Neuronal stem cell (in vitro differentiated cells): ENCODE measurements around the gene TMEM131L.
A peak's percentile ranks its signal among the peaks of the same experiment; 100 is the strongest.

ENCODE experiments used
- DNase-seq: peaks from one replicate; pipeline ENCODE4 v3.0.0-alpha.2; 2013; ENCODE audit warnings: low spot score
- H2AFZ ChIP-seq: one replicate; pipeline ENCODE4 v1.6.1; 2013; ENCODE audit warnings: mild to moderate bottlenecking, low read length, inconsistent platforms
- H2AK5ac ChIP-seq: 2 replicates; pipeline ENCODE4 v1.6.1; 2013; ENCODE audit warnings: low read depth, mild to moderate bottlenecking, inconsistent platforms, low read length, moderate library complexity, mixed read lengths
- H2BK120ac ChIP-seq: 2 replicates; pipeline ENCODE4 v1.6.1; 2013; ENCODE audit warnings: low read depth, mild to moderate bottlenecking, inconsistent platforms, low read length, moderate library complexity, mixed read lengths
- H2BK12ac ChIP-seq: one replicate; pipeline ENCODE4 v1.6.1; 2013; ENCODE audit warnings: low read length, inconsistent platforms
- H2BK15ac ChIP-seq: 2 replicates; pipeline ENCODE4 v1.6.1; 2013; ENCODE audit warnings: mild to moderate bottlenecking, low read length, inconsistent platforms, mixed read lengths
- H2BK5ac ChIP-seq: one replicate; pipeline ENCODE4 v1.6.1; 2013; ENCODE audit warnings: inconsistent platforms, mild to moderate bottlenecking, low read length, moderate library complexity
- H3K14ac ChIP-seq: one replicate; pipeline ENCODE4 v1.6.1; 2013; ENCODE audit warnings: low read length, inconsistent platforms
- H3K18ac ChIP-seq: 2 replicates; pipeline ENCODE4 v1.6.1; 2013; ENCODE audit warnings: low read length, inconsistent platforms
- H3K23ac ChIP-seq: 2 replicates; pipeline ENCODE4 v1.6.1; 2013; ENCODE audit warnings: low read depth, mild to moderate bottlenecking, mixed read lengths, low read length, inconsistent platforms; ENCODE audit not compliant: poor library complexity
- H3K27ac ChIP-seq: replicated peaks from 3 replicates; pipeline ENCODE4 v1.5.1; 2013; ENCODE audit warnings: low read length, inconsistent platforms
- H3K27me3 ChIP-seq, 3 experiments: 2 replicates each; pipeline ENCODE4 v1.6.1; 2013; ENCODE audit warnings: low read length in 3 of 3, mild to moderate bottlenecking in 2 of 3, inconsistent platforms in 1 of 3, low read depth in 1 of 3, mixed read lengths in 1 of 3, moderate library complexity in 1 of 3; ENCODE audit not compliant: control insufficient read depth in 3 of 3, insufficient read depth in 3 of 3
- H3K36me3 ChIP-seq, 2 donors: replicated peaks in 1 of 2; 2 replicates each; pipeline ENCODE4 v1.6.1; 2013; ENCODE audit warnings: low read length in 2 of 2; ENCODE audit not compliant: control insufficient read depth in 2 of 2, insufficient read depth in 2 of 2
- H3K4ac ChIP-seq: 2 replicates; pipeline ENCODE4 v1.6.1; 2013; ENCODE audit warnings: inconsistent platforms, mild to moderate bottlenecking, low read length, moderate library complexity
- H3K4me1 ChIP-seq, 2 donors: 1 replicate in 1 of 2; 2 replicates in 1 of 2; pipeline ENCODE4 v1.6.1; 2013; ENCODE audit warnings: low read length in 2 of 2, low read depth in 1 of 2; ENCODE audit not compliant: control insufficient read depth in 2 of 2, insufficient read depth in 1 of 2
- H3K4me2 ChIP-seq: one replicate; pipeline ENCODE4 v1.6.1; 2013; ENCODE audit warnings: mild to moderate bottlenecking, low read length, inconsistent platforms; ENCODE audit not compliant: insufficient read depth, poor library complexity, severe bottlenecking
- H3K4me3 ChIP-seq, 2 donors: 2 replicates each; pipeline ENCODE4 v1.5.1; 2013; ENCODE audit warnings: low read length in 2 of 2, mild to moderate bottlenecking in 2 of 2, inconsistent platforms in 1 of 2, moderate library complexity in 1 of 2
- H3K79me1 ChIP-seq: one replicate; pipeline ENCODE4 v1.6.1; 2013; ENCODE audit warnings: low read depth, mild to moderate bottlenecking, inconsistent platforms, low read length, moderate library complexity
- H3K9ac ChIP-seq: one replicate; pipeline ENCODE4 v1.6.1; 2013; ENCODE audit warnings: mild to moderate bottlenecking, low read depth, low read length, inconsistent platforms; ENCODE audit not compliant: poor library complexity
- H3K9me3 ChIP-seq, 2 donors: replicated peaks in 1 of 2; 2 replicates each; pipeline versions ENCODE3 to v1.6.1; 2013; ENCODE audit warnings: low read length in 2 of 2, mild to moderate bottlenecking in 2 of 2, inconsistent platforms in 1 of 2, low read depth in 1 of 2, mixed read lengths in 1 of 2, moderate library complexity in 1 of 2; ENCODE audit not compliant: control insufficient read depth in 2 of 2, insufficient read depth in 1 of 2
- H4K8ac ChIP-seq: one replicate; pipeline ENCODE4 v1.6.1; 2013; ENCODE audit warnings: low read depth, mild to moderate bottlenecking, inconsistent platforms, low read length, moderate library complexity
- H4K91ac ChIP-seq: one replicate; pipeline ENCODE4 v1.6.1; 2013; ENCODE audit warnings: low read length, low read depth, mild to moderate bottlenecking, inconsistent platforms; ENCODE audit not compliant: poor library complexity
- WGBS, 2 donors: extraction: QIAGEN DNeasy Blood & Tissue Kit; methylation state at CpG; one replicate each; pipeline ENCODE4 v1.1.7; 2013; ENCODE audit warnings: missing lambda C conversion rate in 2 of 2, mixed read lengths in 1 of 2; ENCODE audit not compliant: insufficient read length in 2 of 2, insufficient replicate concordance in 1 of 2; ENCODE audit errors: extremely low coverage in 2 of 2; 5-methylcytosine and 5-hydroxymethylcytosine counted together

The TMEM131L gene

DNA sequence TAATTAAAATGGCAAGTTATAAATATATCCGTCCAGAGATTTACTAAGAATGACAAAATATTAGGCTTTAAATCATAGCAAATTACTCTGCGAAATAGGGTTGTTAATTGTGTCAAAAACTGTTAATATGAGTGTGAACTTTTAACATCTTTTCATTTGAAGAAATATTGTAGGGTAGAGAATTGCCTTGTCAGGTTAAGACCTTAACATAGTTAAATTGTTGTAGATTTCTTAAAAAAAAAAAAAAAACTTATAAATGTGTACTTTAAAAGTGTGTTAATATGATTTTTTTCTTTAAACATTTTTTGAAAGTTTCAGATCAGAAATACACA is 110.2 kb downstream of the TMEM131L start:
- no peaks in the 10 kb centered on the region for H3K9me3 ChIP-seq

GRCh38 chr4:153577053-153577452 is 110.9 kb downstream of the TMEM131L start:
- peaks cover 2 to 12% of the 10 kb centered on the region in 2 donors for H3K36me3 ChIP-seq
- H2AFZ ChIP-seq, result no peak overlapping the region

More for the DNA sequence above, 110.2 kb downstream of the TMEM131L start:
- H2BK5ac ChIP-seq, result no peak overlapping the region
- WGBS, 2 donors, result no CpG with 5 or more reads among the region's 2 CpGs
- no peaks in the 10 kb centered on the region for H3K27me3 ChIP-seq
- no peak overlapping the region for H2AFZ ChIP-seq
- H3K23ac ChIP-seq, result no peak overlapping the region
- H3K4ac ChIP-seq, result no peak overlapping the region
- H3K27ac ChIP-seq, result no peak overlapping the region
- H3K4me2 ChIP-seq, result no peak overlapping the region
- no peak overlapping the region for H3K18ac ChIP-seq
- H3K79me1 ChIP-seq, result no peaks in the 10 kb centered on the region
- DNase-seq, result no peak
- H2BK12ac ChIP-seq, result no peak overlapping the region
- no peak overlapping the region for H2BK15ac ChIP-seq
- H2AK5ac ChIP-seq, result no peak overlapping the region
- no peak overlapping the region for H3K4me3 ChIP-seq
- no peaks in the 10 kb centered on the region for H3K4me1 ChIP-seq
- peaks cover 2 to 5% of the 10 kb centered on the region in 2 donors for H3K36me3 ChIP-seq
- H4K8ac ChIP-seq, result no peak overlapping the region
- H4K91ac ChIP-seq, result no peak overlapping the region
- H3K9ac ChIP-seq, result no peak overlapping the region
- H2BK120ac ChIP-seq, result no peak overlapping the region
- no peak overlapping the region for H3K14ac ChIP-seq

DNA sequence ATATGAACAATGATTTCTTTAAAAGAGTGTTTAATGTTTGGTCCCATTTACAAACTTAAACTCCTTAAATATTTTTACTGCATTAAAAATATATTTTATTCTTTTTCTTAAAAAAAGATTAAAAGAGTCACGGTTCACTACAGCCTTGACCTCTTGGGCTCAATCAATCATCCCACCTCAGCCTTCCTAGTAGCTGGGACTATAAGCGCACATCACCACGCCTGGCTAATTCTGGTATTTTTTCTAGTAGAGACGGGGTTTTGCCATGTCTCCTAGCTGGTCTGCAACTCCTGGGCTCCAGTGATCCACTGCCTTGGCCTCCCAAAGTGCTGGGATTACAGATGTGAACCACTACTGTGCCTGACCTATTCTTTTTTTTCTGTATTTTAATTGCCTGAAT is 113.2 kb downstream of the TMEM131L start:
- no CpG with 5 or more reads among the region's 4 CpGs for WGBS, 2 donors

More at GRCh38 chr4:153577053-153577452, 110.9 kb downstream of the TMEM131L start:
- Histone ChIP-seq H2AK5ac (no peak overlapping the region), H3K4me1 (no peaks in the 10 kb centered on the region), H3K4me3 (peak overlapping the region in 1 of 2 donors; percentile 30), H2BK12ac (no peak overlapping the region), H2BK15ac (no peak overlapping the region), H4K91ac (no peak overlapping the region), H3K27me3 (no peaks in the 10 kb centered on the region), H3K4ac (no peak overlapping the region), H3K9ac (no peak overlapping the region), H3K4me2 (no peak overlapping the region), H4K8ac (no peak overlapping the region), H3K23ac (no peak overlapping the region), H3K79me1 (no peaks in the 10 kb centered on the region), H3K9me3 (no peaks in the 10 kb centered on the region), H2BK120ac (no peak overlapping the region), H3K18ac (no peak overlapping the region), H3K27ac (no peak overlapping the region), H3K14ac (no peak overlapping the region), H2BK5ac (no peak overlapping the region)
- DNase-seq, result no peak
- no CpG with 5 or more reads among the region's 5 CpGs for WGBS, 2 donors

GRCh38 chr4:153579872-153580271 is 113.7 kb downstream of the TMEM131L start:
- H3K14ac ChIP-seq, result no peak overlapping the region
- H3K4me2 ChIP-seq, result no peak overlapping the region
- H3K79me1 ChIP-seq, result no peaks in the 10 kb centered on the region
- peaks cover 0 to 3% of the 10 kb centered on the region in 2 donors for H3K4me1 ChIP-seq
- no peak overlapping the region for H2BK12ac ChIP-seq
- H3K36me3 ChIP-seq, result peaks cover 2 to 21% of the 10 kb centered on the region in 2 donors
- no peak overlapping the region for H2AFZ ChIP-seq
- H2BK120ac ChIP-seq, result no peak overlapping the region
- WGBS, 2 donors, result no CpG with 5 or more reads among the region's 1 CpG
- no peaks in the 10 kb centered on the region for H3K9me3 ChIP-seq
- no peak overlapping the region for H4K91ac ChIP-seq
- H2AK5ac ChIP-seq, result no peak overlapping the region
- no peak overlapping the region for H4K8ac ChIP-seq
- no peaks in the 10 kb centered on the region for H3K27me3 ChIP-seq
- H3K18ac ChIP-seq, result no peak overlapping the region
- no peak overlapping the region for H2BK5ac ChIP-seq
- H3K9ac ChIP-seq, result no peak overlapping the region
- H3K23ac ChIP-seq, result no peak overlapping the region
- no peak for DNase-seq
- no peak overlapping the region for H2BK15ac ChIP-seq
- no peak overlapping the region for H3K4me3 ChIP-seq
- H3K27ac ChIP-seq, result no peak overlapping the region
- H3K4ac ChIP-seq, result no peak overlapping the region

More for the DNA sequence above, 113.2 kb downstream of the TMEM131L start:
- Histone ChIP-seq H3K27ac (no peak overlapping the region), H3K4me2 (no peak overlapping the region), H3K4me3 (no peak overlapping the region), H3K23ac (no peak overlapping the region), H3K36me3 (peaks cover 2 to 18% of the 10 kb centered on the region in 2 donors), H2AFZ (no peak overlapping the region), H3K9ac (no peak overlapping the region), H2AK5ac (no peak overlapping the region), H3K4me1 (peaks cover 0 to 3% of the 10 kb centered on the region in 2 donors), H3K18ac (no peak overlapping the region), H3K79me1 (no peaks in the 10 kb centered on the region), H3K9me3 (no peaks in the 10 kb centered on the region), H2BK15ac (no peak overlapping the region), H3K27me3 (no peaks in the 10 kb centered on the region), H2BK120ac (no peak overlapping the region), H3K4ac (no peak overlapping the region), H2BK12ac (no peak overlapping the region), H2BK5ac (no peak overlapping the region), H3K14ac (no peak overlapping the region), H4K91ac (no peak overlapping the region), H4K8ac (no peak overlapping the region)
- no peak for DNase-seq
